ENCODE measurements around the gene RERE.

RERE gene

GRCh38 chr1:8365661-8366362 is 451.6 kb downstream of the RERE start:
- in situ Hi-C loops (cut with HindIII; ENCODE audit: low sequenced_read_pairs): no loop called here
- TF ChIP-seq CTCF (IDR thresholded peaks at IDR 0.05; ENCODE audit: low read depth, low read length, missing control alignments): no peak
- no peak for DNase-seq (ENCODE audit: low read depth)
- H3K4me3 ChIP-seq (ENCODE audit: low read depth, low read length): no peak overlapping the region

DNA sequence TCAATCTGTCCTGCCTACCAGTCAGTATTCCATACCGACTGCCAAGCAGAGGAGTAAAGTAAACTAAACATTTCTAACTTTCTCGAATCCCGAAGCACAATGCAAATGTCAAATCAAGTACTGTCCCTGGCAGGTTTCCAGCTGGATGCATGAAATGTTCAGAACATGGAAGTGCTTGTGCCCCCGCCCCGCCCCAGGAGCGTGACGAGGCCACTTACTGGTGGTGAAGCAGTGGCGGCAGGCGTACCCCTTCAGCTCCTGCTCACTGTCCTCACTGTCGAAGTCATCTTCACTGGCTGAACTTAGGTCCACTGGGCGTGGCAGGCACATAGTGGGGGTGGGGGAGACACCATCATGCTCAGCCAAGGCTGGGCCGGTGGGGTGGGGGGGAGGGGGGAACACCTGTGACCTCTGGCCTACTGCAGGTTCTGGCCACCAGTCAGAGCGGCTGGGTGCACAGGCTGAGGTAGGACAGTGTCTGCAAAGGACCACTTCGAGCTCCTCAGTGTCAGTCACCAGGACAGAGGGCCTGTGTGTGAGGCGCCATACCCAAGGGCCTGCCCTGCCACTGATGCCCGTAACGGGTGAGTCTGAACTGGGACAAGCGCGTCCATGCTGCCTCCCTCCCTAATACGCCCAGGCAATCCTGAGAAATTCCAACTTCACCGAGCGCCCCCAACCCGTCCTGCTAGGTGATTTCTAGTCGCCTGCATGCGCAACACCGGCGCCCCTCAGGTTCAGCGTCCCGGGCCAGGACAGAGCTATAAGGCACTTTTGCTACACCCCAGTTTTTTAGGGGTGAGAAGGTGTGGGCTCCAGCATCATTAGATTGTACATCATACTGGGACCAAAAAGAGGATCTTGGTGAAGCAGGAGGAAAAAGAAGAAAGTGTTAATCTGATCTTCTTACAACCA is 452.7 kb downstream of the RERE start:
- no peak for DNase-seq (ENCODE audit: low read depth)
- in situ Hi-C loops (cut with HindIII; ENCODE audit: low sequenced_read_pairs): no loop called here
- H3K4me3 ChIP-seq (ENCODE audit: low read depth, low read length): no peak overlapping the region
- no peak for TF ChIP-seq CTCF (IDR thresholded peaks at IDR 0.05; ENCODE audit: low read depth, low read length, missing control alignments)

DNA sequence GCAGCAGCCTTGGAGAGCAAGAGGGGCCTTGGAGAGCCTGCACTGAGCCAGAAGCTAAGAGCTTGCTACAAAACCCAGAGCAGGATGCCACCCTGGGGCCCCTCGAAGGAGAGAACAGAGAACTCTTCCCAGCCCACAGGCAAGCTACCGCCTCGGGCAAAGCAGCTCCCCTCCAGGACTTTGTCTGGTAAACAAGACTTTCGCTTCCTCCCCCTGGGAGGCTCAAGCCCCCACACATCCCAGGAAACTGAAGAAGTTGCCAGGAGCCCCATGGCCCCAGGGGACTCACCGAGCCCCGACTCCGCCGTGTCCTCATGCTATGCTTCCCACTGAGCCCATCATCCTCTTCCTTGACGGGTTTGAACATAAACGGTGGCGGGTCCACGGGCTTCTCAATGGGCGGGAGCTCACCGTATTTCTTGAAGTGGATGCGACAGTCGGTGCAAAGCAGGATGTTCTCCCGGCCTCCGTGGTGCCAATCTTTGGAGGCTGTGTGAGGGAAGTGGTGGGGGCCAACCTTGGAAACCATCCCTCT is 453.6 kb downstream of the RERE start:
- TF ChIP-seq CTCF (IDR thresholded peaks at IDR 0.05; ENCODE audit: low read depth, low read length, missing control alignments): no peak
- DNase-seq (ENCODE audit: low read depth): no peak
- in situ Hi-C loops (cut with HindIII; ENCODE audit: low sequenced_read_pairs): no loop called here
- no peak overlapping the region for H3K4me3 ChIP-seq (ENCODE audit: low read depth, low read length)

GRCh38 chr1:8363186-8363766 is 454.2 kb downstream of the RERE start:
- TF ChIP-seq CTCF (IDR thresholded peaks at IDR 0.05; ENCODE audit: low read depth, low read length, missing control alignments): no peak
- H3K4me3 ChIP-seq (ENCODE audit: low read depth, low read length): no peak overlapping the region
- in situ Hi-C loops (cut with HindIII; ENCODE audit: low sequenced_read_pairs): no loop called here
- DNase-seq (ENCODE audit: low read depth): no peak

- no peak for TF ChIP-seq CTCF (IDR thresholded peaks at IDR 0.05; ENCODE audit: low read depth, low read length, missing control alignments)
- in situ Hi-C loops (cut with HindIII; ENCODE audit: low sequenced_read_pairs): no loop called here
- H3K4me3 ChIP-seq (ENCODE audit: low read depth, low read length): no peak overlapping the region
- no peak for DNase-seq (ENCODE audit: low read depth)
These were observed 454.7 kb downstream of the RERE start for GRCh38 chr1:8362701-8363101.

GRCh38 chr1:8361198-8361849 is 456.1 kb downstream of the RERE start:
- DNase-seq (ENCODE audit: low read depth): no peak
- no peak for TF ChIP-seq CTCF (IDR thresholded peaks at IDR 0.05; ENCODE audit: low read depth, low read length, missing control alignments)
- no peak overlapping the region for H3K4me3 ChIP-seq (ENCODE audit: low read depth, low read length)
- in situ Hi-C loops (cut with HindIII; ENCODE audit: low sequenced_read_pairs): no loop called here
